SU-DHL-6 (cell line): ENCODE measurements around the gene FGFRL1.

Experiments used
- H2AFZ ChIP-seq: fragments of 200-600 bp; sonication (generic); 2 replicates; pipeline ENCODE4 v1.6.1; 2014; ENCODE audit warnings: low read depth, mild to moderate bottlenecking, moderate library complexity, mixed read lengths, antibody characterized with exemption, low read length; ENCODE audit not compliant: severe bottlenecking
- H3F3A ChIP-seq: fragments of 200-600 bp; shearing (Covaris generic); 2 replicates; pipeline ENCODE4 v1.6.0; 2016; ENCODE audit warnings: antibody characterized with exemption, mild to moderate bottlenecking; ENCODE audit not compliant: insufficient read depth
- H3K27ac ChIP-seq: fragments of 200-600 bp; sonication (generic); 2 replicates; pipeline ENCODE4 v1.5.1; 2016; ENCODE audit warnings: low read depth, mild to moderate bottlenecking, low read length, moderate library complexity, mixed read lengths
- H3K27me3 ChIP-seq: fragments of 200-600 bp; sonication (generic), shearing (Covaris generic); 2 replicates; pipeline ENCODE4 v1.6.0; 2014; ENCODE audit warnings: mild to moderate bottlenecking, low read length
- H3K36me3 ChIP-seq: fragments of 200-600 bp; sonication (generic); 2 replicates; pipeline ENCODE4 v1.6.1; 2014; ENCODE audit warnings: mild to moderate bottlenecking, low read length, mixed read lengths
- H3K4me2 ChIP-seq: fragments of 300-600, 200-600 bp; shearing (Covaris generic), sonication (generic); 2 replicates; pipeline ENCODE4 v1.6.0; 2014; ENCODE audit warnings: low read length, low read depth, mild to moderate bottlenecking; ENCODE audit not compliant: poor library complexity, severe bottlenecking
- H3K4me3 ChIP-seq: fragments of 200-600 bp; sonication (generic); 2 replicates; pipeline ENCODE4 v1.5.1; 2014; ENCODE audit warnings: antibody characterized with exemption, low read length, mild to moderate bottlenecking, mixed read lengths; ENCODE audit not compliant: insufficient read depth, poor library complexity, severe bottlenecking
- H3K79me2 ChIP-seq: fragments of 200-600 bp; sonication (generic); 2 replicates; pipeline ENCODE4 v1.6.1; 2014; ENCODE audit warnings: mild to moderate bottlenecking, low read length, moderate library complexity; ENCODE audit not compliant: insufficient read depth
- H3K9ac ChIP-seq: fragments of 200-600 bp; sonication (generic); 2 replicates; pipeline ENCODE4 v1.7.0; 2014; ENCODE audit warnings: mild to moderate bottlenecking, low read length
- H3K9me2 ChIP-seq: fragments of 200-600 bp; sonication (generic); replicated peaks from 2 replicates; pipeline ENCODE4 v1.6.1; 2014; ENCODE audit warnings: low read length; ENCODE audit not compliant: insufficient read depth
- H3K9me3 ChIP-seq: fragments of 200-600 bp; sonication (generic); 2 replicates; pipeline ENCODE4 v1.6.1; 2014; ENCODE audit warnings: low read length, mixed read lengths; ENCODE audit not compliant: insufficient read depth
- H4K20me1 ChIP-seq: fragments of 200-600 bp; sonication (generic); 2 replicates; pipeline ENCODE4 v1.6.1; 2014; ENCODE audit warnings: low read depth, mild to moderate bottlenecking, antibody characterized with exemption, low read length, moderate library complexity, mixed read lengths
- CTCF ChIP-seq: fragments of 200-600 bp; sonication (generic); IDR thresholded peaks from one replicate; pipeline ENCODE4 v1.5.1; 2017; ENCODE audit warnings: antibody characterized with exemption, mild to moderate bottlenecking, low read length, moderate library complexity; ENCODE audit not compliant: insufficient read depth, poor library complexity, severe bottlenecking
- EZH2phosphoT487 ChIP-seq: fragments of 200-600 bp; sonication (generic), shearing (Covaris generic); conservative IDR thresholded peaks from 2 replicates; pipeline ENCODE4 v1.6.1; 2018; ENCODE audit warnings: mild to moderate bottlenecking, antibody characterized with exemption, low read length, moderate library complexity, mixed read lengths

FGFRL1 gene

GRCh38 chr4:1002631-1003251 lies 8.7 kb upstream of the FGFRL1 start:
- Histone ChIP-seq H3K79me2 (no peaks in the 10 kb centered on the region), H3K36me3 (no peaks in the 10 kb centered on the region), H3K27me3 (no peaks in the 10 kb centered on the region), H4K20me1 (no peaks in the 10 kb centered on the region), H3K9me3 (no peaks in the 10 kb centered on the region), H3K4me3 (no peak overlapping the region), H2AFZ (no peak overlapping the region), H3K27ac (no peak overlapping the region), H3K4me2 (no peak overlapping the region), H3K9me2 (no peaks in the 10 kb centered on the region), H3F3A (no peaks in the 10 kb centered on the region), H3K9ac (no peak overlapping the region)
- TF ChIP-seq CTCF, result no peak
- TF ChIP-seq EZH2phosphoT487, result no peak

- TF ChIP-seq CTCF (no peak), EZH2phosphoT487 (no peak)
- no peak overlapping the region for H3K9ac ChIP-seq
These were observed 8.0 kb upstream of the FGFRL1 start for GRCh38 chr4:1003271-1004070.

GRCh38 chr4:1004071-1004418 lies 7.4 kb upstream of the FGFRL1 start:
- no peak overlapping the region for H2AFZ ChIP-seq
- H3K9ac ChIP-seq, result no peak overlapping the region
- TF ChIP-seq EZH2phosphoT487 (no peak), CTCF (no peak)
- no peak overlapping the region for H3K4me3 ChIP-seq
- no peaks in the 10 kb centered on the region for H3K27me3 ChIP-seq
- H3F3A ChIP-seq, result no peaks in the 10 kb centered on the region
- no peak overlapping the region for H3K4me2 ChIP-seq
- H3K9me2 ChIP-seq, result no peaks in the 10 kb centered on the region
- H3K79me2 ChIP-seq, result no peaks in the 10 kb centered on the region
- H3K36me3 ChIP-seq, result no peaks in the 10 kb centered on the region
- no peaks in the 10 kb centered on the region for H4K20me1 ChIP-seq
- no peaks in the 10 kb centered on the region for H3K9me3 ChIP-seq
- no peak overlapping the region for H3K27ac ChIP-seq

More at GRCh38 chr4:1003271-1004070, 8.0 kb upstream of the FGFRL1 start:
- no peaks in the 10 kb centered on the region for H3K27me3 ChIP-seq
- no peaks in the 10 kb centered on the region for H3K79me2 ChIP-seq
- no peaks in the 10 kb centered on the region for H3K36me3 ChIP-seq
- no peaks in the 10 kb centered on the region for H3K9me2 ChIP-seq
- no peak overlapping the region for H3K27ac ChIP-seq
- no peak overlapping the region for H3K4me2 ChIP-seq
- H3K4me3 ChIP-seq, result no peak overlapping the region
- no peaks in the 10 kb centered on the region for H4K20me1 ChIP-seq
- no peaks in the 10 kb centered on the region for H3F3A ChIP-seq
- no peaks in the 10 kb centered on the region for H3K9me3 ChIP-seq
- H2AFZ ChIP-seq, result no peak overlapping the region
